CD14-positive monocyte (primary cell): ENCODE data around the gene ARHGAP15. TPM values are rescaled to one million over a fixed set of nuclear protein-coding genes. Genes with fewer than 3 reads are reported as not detected.
A peak's percentile ranks its signal among the peaks of the same experiment; 100 is the strongest.

Experiments used
- DNase-seq, 3 donors: peaks; one replicate each; pipeline ENCODE4 v3.0.0-alpha.2; 2011 to 2022
- H2AFZ ChIP-seq: 2 replicates; pipeline ENCODE4 v1.6.0; 2012; ENCODE audit warnings: mild to moderate bottlenecking, low read depth, low read length, inconsistent platforms; ENCODE audit not compliant: insufficient read depth, poor library complexity, severe bottlenecking
- H3K27ac ChIP-seq, 2 donors: 1 replicate in 1 of 2; 2 replicates in 1 of 2; pipeline ENCODE4 v1.5.1; 2012 to 2013; ENCODE audit warnings: low read length in 2 of 2, control low read depth in 1 of 2, inconsistent platforms in 1 of 2, low read depth in 1 of 2, mild to moderate bottlenecking in 1 of 2
- H3K27me3 ChIP-seq, 2 donors: one replicate each; pipeline versions ENCODE4 v1.6.0 to v1.6.1; 2011 to 2013; ENCODE audit warnings: low read length in 2 of 2; ENCODE audit not compliant: control insufficient read depth in 2 of 2, insufficient read depth in 2 of 2
- H3K36me3 ChIP-seq, 2 donors: replicated peaks in 1 of 2; 1 replicate in 1 of 2; 2 replicates in 1 of 2; pipeline versions ENCODE4 v1.5.1 to v1.6.1; 2012 to 2013; ENCODE audit warnings: low read length in 2 of 2, control low read depth in 1 of 2, inconsistent platforms in 1 of 2, mild to moderate bottlenecking in 1 of 2; ENCODE audit not compliant: insufficient read depth in 2 of 2, control insufficient read depth in 1 of 2
- H3K4me1 ChIP-seq, 2 donors: 1 replicate in 1 of 2; 2 replicates in 1 of 2; pipeline versions ENCODE4 v1.5.1 to v1.6.1; 2012 to 2013; ENCODE audit warnings: low read length in 2 of 2, control low read depth in 1 of 2, inconsistent platforms in 1 of 2, mild to moderate bottlenecking in 1 of 2, moderate library complexity in 1 of 2; ENCODE audit not compliant: insufficient read depth in 2 of 2, control insufficient read depth in 1 of 2
- H3K4me2 ChIP-seq: replicated peaks from 2 replicates; pipeline ENCODE3; 2012; ENCODE audit warnings: low read length, moderate library complexity, mild to moderate bottlenecking; ENCODE audit not compliant: poor library complexity, severe bottlenecking; ENCODE audit errors: extremely low read depth
- H3K4me3 ChIP-seq, 3 experiments: fragments of 200-600 bp in 1 of 3; sonication (generic) in 1 of 3; replicated peaks in 1 of 3; 1 replicate in 2 of 3; 2 replicates in 1 of 3; pipeline ENCODE4 v1.5.1; 2011 to 2013; ENCODE audit warnings: low read length in 3 of 3, mild to moderate bottlenecking in 3 of 3, control low read depth in 2 of 3, low read depth in 2 of 3, inconsistent platforms in 1 of 3, moderate library complexity in 1 of 3
- H3K79me2 ChIP-seq: 2 replicates; pipeline ENCODE4 v1.6.0; 2012; ENCODE audit warnings: mild to moderate bottlenecking, control low read depth, inconsistent platforms, low read length, moderate library complexity; ENCODE audit not compliant: insufficient read depth
- H3K9ac ChIP-seq: 2 replicates; pipeline ENCODE4 v1.6.0; 2017; ENCODE audit warnings: low read length, mild to moderate bottlenecking; ENCODE audit not compliant: insufficient read depth, poor library complexity, severe bottlenecking
- H3K9me3 ChIP-seq, 2 donors: replicated peaks in 1 of 2; 1 replicate in 1 of 2; 2 replicates in 1 of 2; pipeline versions ENCODE4 v1.5.1 to v1.6.1; 2012 to 2013; ENCODE audit warnings: low read length in 2 of 2, control low read depth in 1 of 2; ENCODE audit not compliant: control insufficient read depth in 1 of 2, insufficient read depth in 1 of 2
- H4K20me1 ChIP-seq: 2 replicates; pipeline ENCODE4 v1.6.0; 2012; ENCODE audit warnings: mild to moderate bottlenecking, low read length, control low read depth, moderate library complexity; ENCODE audit not compliant: insufficient read depth
- H3K27ac Mint-ChIP-seq, 7 donors: one replicate each; pipeline ENCODE4 v1.8.0; 2020; ENCODE audit warnings: mild to moderate bottlenecking in 7 of 7, mixed read lengths in 7 of 7, moderate library complexity in 6 of 7, inconsistent platforms in 2 of 7
- H3K27me3 Mint-ChIP-seq, 3 donors: one replicate each; pipeline ENCODE4 v1.8.0; 2021 to 2022; ENCODE audit warnings: low read depth in 3 of 3, mild to moderate bottlenecking in 3 of 3, mixed read lengths in 3 of 3, moderate library complexity in 3 of 3, inconsistent platforms in 1 of 3
- H3K36me3 Mint-ChIP-seq, 2 donors: one replicate each; pipeline ENCODE4 v1.8.0; 2020; ENCODE audit warnings: mixed read lengths in 2 of 2, inconsistent platforms in 1 of 2, mild to moderate bottlenecking in 1 of 2
- H3K4me1 Mint-ChIP-seq: one replicate; pipeline ENCODE4 v1.8.0; 2020; ENCODE audit warnings: mild to moderate bottlenecking, mixed read lengths
- H3K4me3 Mint-ChIP-seq, 2 donors: one replicate each; pipeline ENCODE4 v1.8.0; 2020; ENCODE audit warnings: mild to moderate bottlenecking in 2 of 2, mixed read lengths in 2 of 2, moderate library complexity in 1 of 2
- H3K9me3 Mint-ChIP-seq, 7 donors: one replicate each; pipeline ENCODE4 v1.8.0; 2020 to 2022; ENCODE audit warnings: mixed read lengths in 7 of 7, mild to moderate bottlenecking in 6 of 7, moderate library complexity in 6 of 7, inconsistent platforms in 2 of 7
- WGBS: methylation state at CpG from one replicate; pipeline ENCODE4 v1.1.5; 2013; ENCODE audit warnings: missing lambda C conversion rate; ENCODE audit not compliant: insufficient coverage; 5-methylcytosine and 5-hydroxymethylcytosine counted together
- intact Hi-C, 2 donors: fragments of 100-400 bp; cut with micrococcal nuclease; formaldehyde crosslinking; loops; one replicate each; pipeline versions ENCODE4 v1.15.0 to v1.15.1; 2023
- polyA plus RNA-seq, 3 donors: library from polyadenylated mRNA; depleted of rRNA in 1 of 3; unstranded in 2 of 3; stranded (reverse) in 1 of 3; fragments of 300-500 nt in 2 of 3; fragments of >200 nt in 1 of 3; fragmentation: Illumina TruSeq in 2 of 3; gene quantifications; 1 replicate in 2 of 3; 2 replicates in 1 of 3; pipeline ENCODE4 v1.2.3, GENCODE V29; 2012 to 2021
- TF ChIP-seq, protein P1 (sequence below): fragments of 200-600 bp; IDR thresholded peaks from one replicate; pipeline ENCODE4 v1.8.0; 2022; ENCODE audit warnings: antibody characterized with exemption, mild to moderate bottlenecking

The ARHGAP15 gene
- polyA plus RNA-seq, 3 donors = 35.4 to 50.9 (median 50.7) TPM

DNA sequence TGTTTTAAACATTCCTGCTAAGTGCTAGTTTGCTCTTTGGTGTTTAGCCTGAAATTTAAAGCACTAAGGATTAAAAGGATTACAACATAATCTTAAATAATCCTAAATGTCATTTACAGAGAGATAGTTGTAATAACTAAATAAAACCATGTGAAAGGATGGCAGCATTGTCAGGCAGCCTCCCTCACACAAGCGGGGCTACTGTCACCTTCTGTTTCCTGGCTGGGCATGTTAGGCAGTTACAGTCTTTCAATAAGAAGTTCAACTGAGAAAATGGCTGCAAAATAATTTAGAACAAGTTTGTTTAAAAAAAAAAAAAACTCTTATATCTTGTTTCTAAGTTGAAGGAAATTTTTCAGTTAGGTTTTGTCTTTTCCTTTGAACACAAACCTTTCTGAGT lies 124.9 kb downstream of the ARHGAP15 start:
- H3K9ac ChIP-seq = no peak overlapping the region
- intact Hi-C loops = no loop called here
- no peaks in the 10 kb centered on the region for H4K20me1 ChIP-seq
- H3K4me1 ChIP-seq = peaks cover 7 to 9% of the 10 kb centered on the region in 2 donors
- no CpG with 5 or more reads among the region's 1 CpG for WGBS
- no peaks in the 10 kb centered on the region for H3K9me3 ChIP-seq
- no peak overlapping the region for H3K4me3 Mint-ChIP-seq
- H3K27me3 ChIP-seq = no peaks in the 10 kb centered on the region
- no peak for DNase-seq
- peaks cover 8% of the 10 kb centered on the region for H3K79me2 ChIP-seq
- no peak overlapping the region for H3K27ac ChIP-seq
- no peaks in the 10 kb centered on the region for H3K27me3 Mint-ChIP-seq
- peaks cover 3 to 23% of the 10 kb centered on the region in 2 donors for H3K36me3 ChIP-seq
- no peak overlapping the region for H3K4me3 ChIP-seq
- TF ChIP-seq, protein P1, sequence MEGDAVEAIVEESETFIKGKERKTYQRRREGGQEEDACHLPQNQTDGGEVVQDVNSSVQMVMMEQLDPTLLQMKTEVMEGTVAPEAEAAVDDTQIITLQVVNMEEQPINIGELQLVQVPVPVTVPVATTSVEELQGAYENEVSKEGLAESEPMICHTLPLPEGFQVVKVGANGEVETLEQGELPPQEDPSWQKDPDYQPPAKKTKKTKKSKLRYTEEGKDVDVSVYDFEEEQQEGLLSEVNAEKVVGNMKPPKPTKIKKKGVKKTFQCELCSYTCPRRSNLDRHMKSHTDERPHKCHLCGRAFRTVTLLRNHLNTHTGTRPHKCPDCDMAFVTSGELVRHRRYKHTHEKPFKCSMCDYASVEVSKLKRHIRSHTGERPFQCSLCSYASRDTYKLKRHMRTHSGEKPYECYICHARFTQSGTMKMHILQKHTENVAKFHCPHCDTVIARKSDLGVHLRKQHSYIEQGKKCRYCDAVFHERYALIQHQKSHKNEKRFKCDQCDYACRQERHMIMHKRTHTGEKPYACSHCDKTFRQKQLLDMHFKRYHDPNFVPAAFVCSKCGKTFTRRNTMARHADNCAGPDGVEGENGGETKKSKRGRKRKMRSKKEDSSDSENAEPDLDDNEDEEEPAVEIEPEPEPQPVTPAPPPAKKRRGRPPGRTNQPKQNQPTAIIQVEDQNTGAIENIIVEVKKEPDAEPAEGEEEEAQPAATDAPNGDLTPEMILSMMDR = no peak
- peak overlapping the region in 1 of 7 donors; percentile 6 for H3K27ac Mint-ChIP-seq
- H3K4me1 Mint-ChIP-seq = peaks cover 18% of the 10 kb centered on the region
- peaks cover 15 to 19% of the 10 kb centered on the region in 2 donors for H3K36me3 Mint-ChIP-seq
- no peak overlapping the region for H2AFZ ChIP-seq
- H3K4me2 ChIP-seq = no peak overlapping the region
- H3K9me3 Mint-ChIP-seq = no peaks in the 10 kb centered on the region

DNA sequence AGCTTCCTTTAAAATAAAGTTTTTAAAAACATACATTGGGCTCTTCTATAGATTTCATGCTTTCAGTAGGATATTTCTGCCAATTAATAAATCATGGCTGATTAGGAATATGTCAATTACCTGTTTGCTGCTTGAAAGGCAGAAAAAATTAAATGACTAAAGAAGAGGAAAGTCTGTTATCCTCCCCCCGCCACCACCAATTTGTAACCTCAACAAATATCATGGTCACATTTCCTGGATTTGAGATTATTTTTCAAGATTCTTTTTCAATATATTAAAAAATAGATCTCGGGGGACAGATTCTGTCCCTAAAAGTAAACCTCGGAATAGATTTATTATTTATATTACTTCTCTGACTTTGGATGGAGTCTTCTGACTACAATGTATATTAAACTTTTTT lies 125.9 kb downstream of the ARHGAP15 start:
- H3K9me3 Mint-ChIP-seq = no peaks in the 10 kb centered on the region
- H3K9ac ChIP-seq = no peak overlapping the region
- intact Hi-C loops = no loop called here
- no peaks in the 10 kb centered on the region for H3K9me3 ChIP-seq
- H3K79me2 ChIP-seq = peaks cover 16% of the 10 kb centered on the region
- H3K36me3 Mint-ChIP-seq = peaks cover 15 to 19% of the 10 kb centered on the region in 2 donors
- H3K4me2 ChIP-seq = no peak overlapping the region
- no peaks in the 10 kb centered on the region for H3K27me3 Mint-ChIP-seq
- H3K4me1 Mint-ChIP-seq = peaks cover 22% of the 10 kb centered on the region
- H3K36me3 ChIP-seq = peaks cover 3 to 23% of the 10 kb centered on the region in 2 donors
- H3K4me3 Mint-ChIP-seq = no peak overlapping the region
- no peaks in the 10 kb centered on the region for H4K20me1 ChIP-seq
- TF ChIP-seq, protein P1 = no peak
- WGBS = no CpG with 5 or more reads among the region's 3 CpGs
- H3K27ac Mint-ChIP-seq = peak overlapping the region in 1 of 7 donors; percentile 46
- DNase-seq = no peak
- H3K4me3 ChIP-seq = no peak overlapping the region
- H3K27ac ChIP-seq = no peak overlapping the region
- H3K27me3 ChIP-seq = no peaks in the 10 kb centered on the region
- H2AFZ ChIP-seq = no peak overlapping the region
- peaks cover 10 to 14% of the 10 kb centered on the region in 2 donors for H3K4me1 ChIP-seq
